GM18511 (cell line): ENCODE measurements around the gene RTN3.

Experiments
- ATAC-seq: cut with Tn5 transposase; IDR thresholded peaks from one replicate; pipeline ENCODE4 v1.9.1; 2021; ENCODE audit warnings: mild to moderate bottlenecking, moderate library complexity; ENCODE audit not compliant: unreplicated experiment

Gene RTN3

GRCh38 chr11:63737718-63738117 lies 56.4 kb downstream of the RTN3 start:
- ATAC-seq, result no peak

GRCh38 chr11:63738720-63739360 lies 57.5 kb downstream of the RTN3 start:
- no peak for ATAC-seq

DNA sequence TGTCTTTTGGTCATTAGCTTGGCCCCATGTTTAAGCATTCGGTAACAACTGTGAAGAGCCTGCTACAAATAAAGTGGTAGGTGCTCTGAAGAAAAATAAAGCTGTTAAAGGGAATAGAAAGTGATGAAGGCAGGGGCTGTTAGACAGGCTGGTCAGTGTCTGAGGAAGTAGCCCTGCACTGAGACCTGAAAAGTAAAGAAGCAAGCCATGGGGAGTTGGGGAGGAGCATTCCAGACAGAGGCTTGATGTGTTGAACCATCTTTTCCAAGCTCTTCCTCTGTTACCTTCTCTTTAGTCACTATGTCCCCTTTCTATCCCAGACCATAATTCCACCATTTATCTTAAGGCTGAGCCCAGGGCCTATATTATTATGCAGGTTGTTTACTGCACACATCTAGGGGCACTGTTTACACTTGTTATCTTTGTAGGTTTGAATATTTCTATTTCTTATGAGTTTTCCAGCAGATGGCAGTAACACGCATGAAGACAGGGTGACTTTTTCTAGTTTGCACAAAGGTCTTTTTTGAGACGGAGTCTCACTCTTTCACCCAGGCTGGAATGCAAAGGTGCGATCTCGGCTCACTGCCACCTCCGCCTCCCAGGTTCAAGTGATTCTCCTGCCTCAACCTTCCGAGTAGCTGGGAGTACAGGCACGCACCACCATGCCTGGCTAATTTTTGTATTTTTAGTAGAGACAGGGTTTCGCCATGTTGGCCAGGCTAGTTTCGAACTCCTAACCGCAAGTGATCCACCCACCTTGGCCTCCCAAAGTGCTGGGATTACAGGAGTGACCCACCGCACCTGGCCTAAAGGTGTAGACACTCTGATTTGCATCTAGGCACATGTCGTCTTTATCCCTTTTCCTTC lies 64.2 kb downstream of the RTN3 start:
- ATAC-seq, result no peak

- ATAC-seq, result no peak
Measured at GRCh38 chr11:63747011-63747410, 65.7 kb downstream of the RTN3 start.

DNA sequence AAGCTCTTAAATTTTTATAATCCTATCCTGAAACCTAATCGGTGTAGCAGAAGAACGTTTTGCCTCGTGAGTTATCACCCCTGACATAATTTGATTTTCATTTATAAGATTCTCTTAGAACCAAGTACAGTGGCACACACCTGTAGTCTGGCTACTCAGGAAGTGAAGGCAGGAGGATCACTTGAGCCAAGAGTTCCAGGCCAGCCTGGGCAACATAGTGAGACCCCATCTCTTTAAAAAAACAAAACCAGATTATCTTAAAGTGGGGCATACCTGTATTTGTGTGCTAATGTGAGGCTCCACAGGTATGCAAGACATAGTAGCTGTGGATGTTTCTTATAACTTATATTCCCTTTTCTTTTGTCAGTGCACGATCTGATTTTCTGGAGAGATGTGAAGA lies 68.3 kb downstream of the RTN3 start:
- ATAC-seq, result no peak

DNA sequence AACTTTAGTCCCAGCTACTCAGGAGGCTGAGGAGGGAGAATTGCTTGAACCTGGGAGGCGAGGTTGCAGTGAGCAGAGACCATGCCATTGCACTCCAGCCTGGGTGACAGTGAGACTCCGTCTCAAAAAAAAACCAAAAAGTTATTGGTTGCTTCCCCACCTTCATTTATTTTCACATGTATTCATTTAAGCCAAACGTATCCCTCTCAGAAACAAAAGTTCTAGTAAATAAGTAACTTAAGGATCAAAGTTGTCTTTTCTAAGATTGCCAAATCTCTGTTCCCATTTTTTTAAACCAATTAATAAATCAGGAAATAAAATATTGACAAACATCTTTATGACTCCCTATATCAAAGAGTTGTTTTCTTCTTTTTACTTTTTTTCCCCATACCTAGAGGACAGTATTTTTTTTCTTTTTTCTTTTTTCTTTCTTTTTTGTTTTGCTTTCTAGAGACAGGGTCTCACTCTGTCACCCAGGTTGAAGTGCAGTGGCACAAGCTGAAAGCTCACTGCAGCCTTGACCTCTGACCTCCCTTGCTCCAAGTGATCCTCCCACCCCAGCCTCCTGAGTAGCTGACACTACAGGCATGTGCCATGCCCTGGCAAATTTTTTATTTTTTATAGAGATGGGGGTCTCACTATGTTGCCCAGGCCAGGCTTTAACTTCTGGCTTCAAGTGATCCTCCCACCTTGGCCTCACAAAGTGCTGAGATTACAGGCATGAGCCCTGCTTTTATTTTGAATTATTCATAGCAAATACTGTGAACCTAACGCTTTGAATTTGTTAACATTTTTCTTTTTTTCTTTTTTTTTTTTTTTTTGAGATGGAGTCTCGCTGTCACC lies 75.8 kb downstream of the RTN3 start:
- no peak for ATAC-seq

- no peak for ATAC-seq
Measured at GRCh38 chr11:63760487-63761079, 79.3 kb downstream of the RTN3 start.

DNA sequence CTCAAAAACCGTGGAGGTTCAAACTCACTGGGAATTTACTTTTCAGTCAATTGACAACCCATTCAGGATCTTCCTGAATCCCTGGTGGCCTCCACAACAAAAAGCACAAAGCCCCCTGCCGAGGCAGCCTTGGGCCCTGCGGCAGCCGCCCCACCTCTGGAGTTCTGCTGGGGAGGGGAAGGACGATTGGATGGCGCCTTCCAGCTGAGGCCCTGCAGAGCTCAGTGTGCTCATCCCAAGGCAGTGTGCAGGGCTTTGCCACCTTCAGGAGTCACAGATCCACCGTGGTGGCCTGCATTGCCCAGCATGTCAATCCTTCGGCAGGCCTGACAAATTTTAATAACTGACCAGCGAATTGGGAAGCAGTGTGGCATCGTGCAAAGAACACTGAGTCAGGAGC lies 79.9 kb downstream of the RTN3 start:
- ATAC-seq, result no peak

- no peak for ATAC-seq
Measured at GRCh38 chr11:63761931-63762653, 80.8 kb downstream of the RTN3 start.

DNA sequence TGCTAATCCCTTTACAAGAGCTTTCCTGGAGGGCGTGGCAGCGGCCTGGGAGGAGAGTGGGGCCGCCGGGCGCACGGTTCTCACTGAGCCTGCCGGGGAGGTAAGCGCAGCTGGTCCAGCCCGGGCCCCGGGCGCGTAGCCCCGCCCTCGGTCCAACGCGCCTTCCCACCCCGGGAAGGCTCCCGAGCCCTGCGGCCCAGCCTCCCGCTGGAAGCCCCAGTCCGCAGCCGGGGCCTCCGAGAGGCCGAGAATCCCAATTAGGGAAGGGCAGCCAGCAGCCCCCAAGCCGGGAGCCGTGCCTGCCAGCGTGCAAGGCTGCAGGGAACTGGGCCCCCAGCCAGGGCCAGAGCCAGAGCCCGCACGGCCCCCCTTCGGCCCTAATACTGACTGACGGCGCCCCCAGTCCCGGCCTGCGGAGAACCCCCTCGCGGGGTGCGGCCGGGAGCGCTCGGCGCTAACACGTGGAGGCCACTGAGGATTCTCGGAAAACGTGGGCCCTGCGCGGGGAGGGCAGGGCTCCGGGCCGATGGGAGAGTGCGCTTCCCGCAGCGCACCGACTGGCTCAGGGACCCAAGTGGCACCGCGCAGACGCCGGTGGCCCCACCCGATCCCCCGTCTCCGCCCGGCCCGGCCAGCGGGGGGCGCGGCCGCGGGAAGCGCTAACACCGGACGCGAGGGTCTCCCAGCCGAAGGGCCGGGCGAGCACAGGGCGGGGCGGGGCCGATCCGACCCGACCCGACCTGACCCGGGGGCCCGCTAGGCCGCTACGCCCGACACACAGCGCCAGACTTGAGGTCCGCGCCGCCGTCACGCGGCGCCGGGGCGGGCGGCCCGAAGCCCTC lies 81.6 kb downstream of the RTN3 start:
- ATAC-seq, result no peak

DNA sequence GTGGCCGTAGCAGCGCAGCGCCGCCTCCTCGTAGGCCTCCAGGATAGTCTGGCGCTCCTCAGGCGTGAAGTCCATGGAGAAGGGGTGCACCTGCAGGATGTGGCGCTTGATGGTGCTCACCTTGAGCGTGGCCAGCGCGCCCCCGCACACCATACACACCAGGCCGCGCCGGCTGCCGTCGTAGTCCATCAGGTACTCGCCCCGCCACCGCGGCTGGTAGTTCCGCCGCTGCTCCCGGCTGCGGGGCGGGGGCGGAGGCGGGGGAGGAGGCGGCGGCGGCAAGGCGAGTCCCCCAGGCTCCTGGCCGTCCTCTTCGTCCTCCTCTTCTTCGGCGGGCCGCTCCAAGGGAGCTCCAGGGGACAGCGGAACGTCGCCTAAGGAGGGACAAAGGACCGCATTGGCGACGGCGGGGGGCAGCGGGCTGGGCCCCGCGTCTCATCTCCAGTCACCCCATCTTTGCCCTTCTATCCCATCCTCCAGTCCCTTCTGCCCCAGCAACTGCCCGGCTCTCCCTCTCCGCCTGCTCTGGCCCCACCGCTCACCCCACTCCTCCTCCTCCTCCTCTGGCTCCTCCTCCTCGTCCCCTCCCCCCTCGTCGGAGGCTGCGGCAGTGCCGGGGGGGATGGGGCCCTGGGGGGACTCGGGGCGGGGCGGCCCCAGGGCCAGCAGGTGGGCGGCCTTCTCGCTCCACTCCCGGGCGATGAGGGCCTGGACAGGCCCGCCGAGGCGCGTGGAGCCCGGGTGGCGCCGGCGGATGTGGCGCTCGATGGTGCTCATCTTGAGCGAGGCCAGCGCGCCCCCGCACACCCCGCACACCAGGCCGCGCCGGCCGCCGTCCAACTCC lies 82.4 kb downstream of the RTN3 start:
- ATAC-seq, result no peak

- no peak for ATAC-seq
Measured at GRCh38 chr11:63764340-63764678, 83.0 kb downstream of the RTN3 start.

- no peak for ATAC-seq
Measured at GRCh38 chr11:63764679-63765647, 83.7 kb downstream of the RTN3 start.

- ATAC-seq, result no peak
Measured at GRCh38 chr11:63765688-63766241, 84.5 kb downstream of the RTN3 start.

GRCh38 chr11:63766531-63767235 lies 85.4 kb downstream of the RTN3 start:
- no peak for ATAC-seq

GRCh38 chr11:63767267-63767564 lies 85.9 kb downstream of the RTN3 start:
- ATAC-seq, result no peak
